ENCODE results near the gene NFATC1. TPM values are rescaled to one million over a fixed set of nuclear protein-coding genes. Genes with fewer than 3 reads are reported as not detected.

The NFATC1 gene
- total RNA-seq, 1 experiment from 2014 or later = 3.4 TPM

DNA sequence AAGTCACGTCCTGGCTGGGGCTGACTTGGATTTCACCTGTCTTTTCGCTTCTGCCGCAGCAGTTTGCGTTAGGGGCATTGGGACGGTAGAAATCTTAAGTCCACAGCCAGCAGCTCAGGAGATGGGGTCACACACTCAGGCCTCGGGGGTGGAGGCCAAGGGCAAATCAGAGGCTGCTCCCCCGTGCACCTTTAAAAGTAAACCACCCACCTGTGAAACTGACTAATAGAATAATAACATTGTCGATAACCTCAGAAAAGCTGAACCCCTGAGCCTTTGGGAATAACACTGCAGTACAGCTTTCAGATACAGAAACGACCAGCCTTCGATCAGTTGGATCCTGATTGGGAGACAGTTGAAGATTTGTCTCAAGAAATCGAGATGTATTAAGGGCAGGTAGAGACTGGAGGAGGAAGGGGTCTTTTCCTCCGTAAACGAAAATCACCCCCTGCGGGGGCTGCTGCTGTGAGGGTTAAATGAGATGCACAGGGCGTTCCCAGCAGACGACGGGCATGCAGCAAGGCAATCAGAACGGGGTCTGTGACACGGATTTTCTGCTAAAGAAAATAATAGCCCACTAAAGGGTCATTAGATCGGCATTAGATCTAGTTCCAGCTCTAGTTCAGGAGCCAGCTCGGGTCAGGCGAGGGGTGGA, 16.4 kb upstream of the NFATC1 start:
- Histone ChIP-seq H3K4me1 (replicated peaks) (peaks cover 3% of the 10 kb centered on the region; the same call in 1 of the 2 replicates), H3K9me3 (replicated peaks) (no peaks in the 10 kb centered on the region), H3K36me3 (no peaks in the 10 kb centered on the region), H3K27me3 (replicated peaks) (no peaks in the 10 kb centered on the region), H3K27ac (no peak overlapping the region), H3K4me3 (no peak overlapping the region)
- no peak for DNase-seq (ENCODE audit: low read depth in 1 of 2, low spot score in 2 of 2)

DNA sequence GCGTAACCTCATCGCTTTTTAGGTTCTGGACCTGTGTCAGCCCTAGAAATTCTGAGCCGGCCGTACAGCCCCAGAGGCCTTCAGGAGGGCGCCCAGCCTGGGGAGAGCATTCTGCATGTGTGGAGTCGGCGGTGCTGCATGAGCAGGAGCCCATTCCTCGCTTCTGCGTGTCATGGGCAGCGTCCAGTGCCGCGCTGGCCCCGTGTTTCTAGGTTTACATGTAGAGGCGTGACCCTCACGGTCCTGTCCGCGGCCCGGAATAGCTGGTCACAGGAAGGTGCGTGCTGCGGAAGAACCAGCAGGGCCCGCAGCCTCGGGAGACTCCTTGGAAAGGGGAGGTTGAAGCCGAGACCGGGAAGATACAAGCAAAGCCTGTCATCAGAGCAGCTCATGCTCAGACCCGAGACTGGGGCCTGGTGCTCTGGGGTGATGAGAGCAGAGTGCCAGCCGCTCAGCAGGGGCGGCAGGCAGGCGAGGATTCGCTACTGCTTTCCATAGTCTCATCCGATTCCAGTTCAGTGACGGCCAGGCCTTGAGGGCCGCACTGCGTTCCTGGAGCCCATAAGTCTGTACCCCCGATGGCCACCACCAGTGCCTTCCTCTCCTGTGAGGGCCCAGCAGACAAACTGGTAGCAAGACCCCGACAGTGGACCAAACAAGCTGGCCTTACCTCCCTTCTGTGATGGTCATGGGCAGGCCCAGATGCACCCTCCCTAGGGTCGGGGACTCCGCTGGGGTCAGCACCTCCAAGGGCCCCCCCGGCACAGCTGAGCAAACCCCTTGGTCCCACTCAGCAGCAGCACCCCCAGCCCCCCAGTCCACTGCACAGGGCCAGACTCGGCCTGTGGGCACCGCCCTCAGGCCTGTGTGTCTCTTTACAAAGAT, 15.6 kb upstream of the NFATC1 start:
- peak in 1 of 2 experiments; percentile 41 for DNase-seq (ENCODE audit: low read depth in 1 of 2, low spot score in 2 of 2)
- Histone ChIP-seq H3K27ac (no peak overlapping the region), H3K4me3 (no peak overlapping the region), H3K4me1 (replicated peaks) (peaks cover 3% of the 10 kb centered on the region; the same call in 1 of the 2 replicates), H3K27me3 (replicated peaks) (no peaks in the 10 kb centered on the region), H3K36me3 (no peaks in the 10 kb centered on the region), H3K9me3 (replicated peaks) (no peaks in the 10 kb centered on the region)

DNA sequence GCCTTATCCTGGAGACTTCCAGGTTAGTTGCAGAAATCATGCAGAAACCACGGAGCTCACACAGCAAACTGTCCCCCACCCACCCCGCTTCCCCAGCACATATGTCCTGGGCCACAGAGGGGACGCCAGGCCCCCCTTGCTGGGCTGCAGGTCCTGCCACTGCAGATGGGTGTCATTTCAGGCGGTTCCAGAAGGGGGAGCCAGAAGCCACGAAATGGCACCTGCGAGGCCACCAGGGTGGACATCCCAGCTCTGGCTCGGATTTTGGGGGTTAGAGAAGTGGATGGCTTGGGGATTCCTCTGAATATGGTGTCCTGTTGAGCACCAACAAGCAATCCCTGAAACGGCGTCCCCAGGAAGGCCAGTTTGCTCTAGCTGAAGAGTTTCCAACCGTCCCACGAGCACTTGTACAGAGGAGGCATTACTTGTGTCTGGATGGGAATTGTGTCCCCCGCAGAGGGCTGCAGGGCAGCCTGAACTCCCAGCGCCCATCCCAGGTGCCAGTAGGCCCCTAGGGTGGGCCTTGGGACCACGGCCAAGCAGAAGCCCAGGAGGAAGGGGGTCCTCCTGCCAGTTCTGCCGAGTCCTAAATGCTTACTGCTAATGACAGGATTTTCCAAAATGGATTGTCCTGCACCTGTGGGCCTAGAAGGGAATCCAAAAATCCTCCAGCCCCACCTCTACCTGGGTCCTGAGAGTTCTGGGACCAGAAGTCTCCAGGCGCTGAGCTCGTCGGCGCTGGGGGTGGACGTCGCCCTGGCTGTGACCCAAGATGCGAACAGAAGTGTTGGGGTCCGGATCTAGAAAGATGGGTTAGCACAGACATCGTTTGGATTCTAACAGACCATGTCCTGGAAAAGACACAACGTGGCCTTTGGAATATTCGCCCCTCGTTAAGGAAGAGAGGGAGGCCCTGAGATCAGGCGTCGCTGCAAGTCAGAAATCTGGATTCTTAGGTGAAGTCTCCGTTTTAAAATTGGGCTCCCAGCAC, 14.6 kb upstream of the NFATC1 start:
- no peaks in the 10 kb centered on the region for H3K9me3 ChIP-seq (replicated peaks)
- peak; percentile 59 to 75 for DNase-seq (ENCODE audit: low read depth in 1 of 2, low spot score in 2 of 2)
- peaks cover 3% of the 10 kb centered on the region; the same call in 1 of the 2 replicates for H3K4me1 ChIP-seq (replicated peaks)

DNA sequence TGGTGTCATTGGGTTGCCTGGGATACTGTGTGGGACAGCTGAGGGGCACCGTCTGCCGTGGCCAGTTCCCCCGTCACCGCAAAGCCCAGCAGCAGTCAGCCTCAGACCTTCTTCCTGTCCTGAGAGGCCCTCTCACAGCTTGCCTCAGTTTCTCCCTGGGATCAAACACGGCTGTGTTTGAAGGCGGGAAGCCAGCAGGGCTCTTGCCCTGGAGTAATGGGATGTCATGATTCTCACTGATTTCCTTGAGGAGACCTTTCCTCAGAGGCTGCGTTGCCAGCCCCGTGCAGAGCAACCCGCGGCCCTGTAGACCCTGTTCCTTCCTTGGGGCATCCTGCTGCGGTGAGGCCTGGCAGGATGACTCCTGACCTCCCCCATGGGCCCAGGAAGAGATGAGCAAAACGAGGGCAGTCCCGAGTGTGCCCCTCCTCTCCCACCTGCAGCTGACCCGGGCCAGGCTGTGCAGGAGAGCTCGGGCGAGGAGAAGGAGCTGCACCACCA, 13.9 kb upstream of the NFATC1 start:
- Histone ChIP-seq H3K36me3 (no peaks in the 10 kb centered on the region), H3K4me1 (replicated peaks) (peaks cover 3% of the 10 kb centered on the region; the same call in 1 of the 2 replicates), H3K4me3 (no peak overlapping the region), H3K27ac (no peak overlapping the region), H3K9me3 (replicated peaks) (no peaks in the 10 kb centered on the region), H3K27me3 (replicated peaks) (no peaks in the 10 kb centered on the region)
- peak in 1 of 2 experiments; percentile 34 for DNase-seq (ENCODE audit: low read depth in 1 of 2, low spot score in 2 of 2)

More for the DNA sequence above, 14.6 kb upstream of the NFATC1 start:
- H3K36me3 ChIP-seq = no peaks in the 10 kb centered on the region
- H3K4me3 ChIP-seq = no peak overlapping the region
- H3K27me3 ChIP-seq (replicated peaks) = no peaks in the 10 kb centered on the region
- no peak overlapping the region for H3K27ac ChIP-seq

DNA sequence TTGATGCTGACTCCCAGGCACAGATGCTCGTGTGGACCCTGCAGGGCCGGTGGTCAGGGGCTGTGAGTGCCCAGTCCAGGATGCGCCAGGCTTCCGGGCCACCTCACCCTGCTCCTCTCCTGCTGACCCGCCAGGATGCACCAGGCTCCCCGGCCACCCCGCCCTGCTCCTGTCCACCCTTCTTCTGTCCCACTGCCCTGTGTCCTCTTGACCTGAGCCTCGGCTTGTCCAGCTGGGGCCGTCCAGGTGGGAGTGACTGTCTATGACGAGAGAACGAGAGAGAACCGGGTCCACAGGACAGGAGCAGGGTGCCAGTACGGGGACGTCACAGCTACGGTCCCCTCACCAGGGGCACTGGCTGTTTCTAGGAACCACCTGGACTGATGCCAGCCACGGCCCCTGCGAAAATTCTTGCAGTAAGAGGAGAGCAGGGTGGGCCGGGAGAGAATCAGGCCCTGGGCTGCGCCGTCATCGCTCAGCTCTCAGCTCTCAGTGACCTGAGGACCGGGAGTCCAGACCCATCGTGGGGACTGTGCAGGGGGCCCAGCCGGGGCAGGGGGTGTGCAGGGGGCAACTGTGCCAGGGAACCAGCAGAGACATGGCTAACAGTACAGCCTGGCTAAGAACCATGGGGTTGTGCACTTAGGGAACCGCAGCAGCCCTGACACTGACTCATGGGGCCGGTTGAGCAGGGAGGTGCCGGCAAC, 12.9 kb upstream of the NFATC1 start:
- H3K27me3 ChIP-seq (replicated peaks) = no peaks in the 10 kb centered on the region
- no peaks in the 10 kb centered on the region for H3K36me3 ChIP-seq
- H3K9me3 ChIP-seq (replicated peaks) = no peaks in the 10 kb centered on the region
- H3K27ac ChIP-seq = no peak overlapping the region
- peaks cover 3% of the 10 kb centered on the region; the same call in 1 of the 2 replicates for H3K4me1 ChIP-seq (replicated peaks)
- H3K4me3 ChIP-seq = no peak overlapping the region
- peak in 1 of 2 experiments; percentile 40 for DNase-seq (ENCODE audit: low read depth in 1 of 2, low spot score in 2 of 2)

DNA sequence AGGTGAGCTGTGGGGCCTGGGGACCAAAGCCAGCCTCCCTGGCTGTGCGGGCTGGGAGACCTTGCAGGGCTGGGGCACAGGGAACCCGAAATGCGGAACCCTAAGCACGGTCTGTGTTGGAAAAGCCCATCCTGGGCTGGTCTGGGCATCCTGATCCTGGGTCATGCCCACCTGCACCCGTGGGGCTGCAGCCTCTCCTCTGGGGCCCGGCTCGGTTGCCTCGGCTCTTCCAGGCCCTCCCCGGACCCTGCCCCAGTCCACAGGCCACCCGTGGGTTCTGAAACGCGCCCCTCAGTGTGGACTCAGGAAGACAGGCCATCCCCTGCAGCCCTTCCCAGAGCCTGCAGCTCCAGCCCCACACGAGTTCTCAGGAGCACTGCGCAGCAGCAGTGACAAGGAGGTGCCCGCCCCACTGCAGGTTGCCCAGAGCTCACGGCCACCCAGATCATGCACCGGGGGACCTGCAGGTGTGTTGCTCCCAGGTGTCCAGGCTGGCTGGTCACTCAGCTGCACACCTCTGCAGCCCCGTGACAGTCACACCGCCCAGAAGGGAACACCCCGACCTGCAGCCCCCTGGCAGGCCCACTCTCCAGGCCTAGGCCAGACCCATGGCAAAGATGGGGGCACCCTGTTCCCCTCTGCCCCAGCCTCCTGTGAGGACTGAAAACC, 12.2 kb upstream of the NFATC1 start:
- Histone ChIP-seq H3K4me1 (replicated peaks) (peaks cover 3% of the 10 kb centered on the region; the same call in 1 of the 2 replicates), H3K4me3 (no peak overlapping the region), H3K27me3 (replicated peaks) (peaks cover 4% of the 10 kb centered on the region; the same call in 1 of the 2 replicates), H3K36me3 (no peaks in the 10 kb centered on the region), H3K9me3 (replicated peaks) (no peaks in the 10 kb centered on the region), H3K27ac (no peak overlapping the region)
- peak in 1 of 2 experiments; percentile 31 for DNase-seq (ENCODE audit: low read depth in 1 of 2, low spot score in 2 of 2)

DNA sequence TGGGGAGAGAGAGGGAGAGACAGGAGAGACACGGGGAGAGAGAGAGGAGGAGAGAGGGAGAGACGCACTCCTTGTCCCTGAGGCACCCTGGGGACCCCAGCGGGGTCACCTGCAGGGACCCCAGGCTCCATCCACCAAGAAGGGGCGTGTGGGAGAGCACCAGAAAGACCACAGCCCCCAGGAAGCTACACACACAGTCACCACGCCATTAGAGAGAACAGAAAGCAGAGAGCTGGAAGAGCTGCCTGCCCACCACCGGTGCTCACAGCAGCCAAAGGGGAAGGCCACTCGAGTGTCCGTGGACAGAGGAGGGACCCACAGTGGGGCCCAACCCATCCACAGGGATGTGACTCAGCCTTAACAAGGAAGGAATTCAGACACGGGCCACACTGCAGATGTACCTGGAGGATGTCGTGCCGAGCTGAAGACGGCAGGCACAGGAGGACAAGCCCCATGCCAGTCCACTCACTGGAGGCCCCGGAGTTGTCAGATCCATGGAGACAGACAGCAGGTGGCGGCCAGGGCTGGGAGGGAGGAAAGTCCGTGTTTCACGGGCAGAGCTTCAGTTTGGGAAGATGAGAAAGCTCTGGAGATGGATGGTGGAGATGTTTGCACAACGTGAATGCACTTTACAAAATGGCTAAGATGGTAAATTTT, 11.5 kb upstream of the NFATC1 start:
- H3K4me3 ChIP-seq = no peak overlapping the region
- peaks cover under 1% of the 10 kb centered on the region; the same call in 1 of the 2 replicates for H3K4me1 ChIP-seq (replicated peaks)
- H3K27ac ChIP-seq = no peak overlapping the region
- H3K9me3 ChIP-seq (replicated peaks) = no peaks in the 10 kb centered on the region
- DNase-seq (ENCODE audit: low read depth in 1 of 2, low spot score in 2 of 2) = peak in 1 of 2 experiments; percentile 38
- H3K27me3 ChIP-seq (replicated peaks) = peaks cover 5% of the 10 kb centered on the region; the same call in 1 of the 2 replicates
- no peaks in the 10 kb centered on the region for H3K36me3 ChIP-seq

DNA sequence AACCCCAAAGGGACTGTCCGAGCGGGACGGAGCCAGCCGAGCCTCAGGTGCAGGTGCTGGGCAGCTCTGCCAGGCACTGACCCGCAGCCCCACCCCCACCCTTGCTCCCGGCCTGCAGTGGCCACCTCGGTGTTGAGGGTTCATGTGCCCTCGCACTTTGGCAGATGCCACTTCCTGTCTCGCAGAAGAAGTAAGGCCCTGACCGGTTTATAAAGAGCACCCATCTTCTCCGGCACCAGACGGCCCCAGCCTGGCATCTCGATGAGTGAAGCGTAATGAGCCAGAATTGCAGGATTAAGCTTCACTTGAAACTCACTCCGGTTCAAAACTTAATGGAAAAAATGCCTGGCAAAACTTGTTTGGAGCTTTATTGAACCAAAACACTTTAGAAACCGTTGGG, 10.9 kb upstream of the NFATC1 start:
- Histone ChIP-seq H3K4me1 (replicated peaks) (no peaks in the 10 kb centered on the region), H3K27me3 (replicated peaks) (peaks cover 5% of the 10 kb centered on the region; the same call in 1 of the 2 replicates), H3K4me3 (no peak overlapping the region), H3K9me3 (replicated peaks) (no peaks in the 10 kb centered on the region), H3K27ac (no peak overlapping the region), H3K36me3 (no peaks in the 10 kb centered on the region)
- no peak for DNase-seq (ENCODE audit: low read depth in 1 of 2, low spot score in 2 of 2)

DNA sequence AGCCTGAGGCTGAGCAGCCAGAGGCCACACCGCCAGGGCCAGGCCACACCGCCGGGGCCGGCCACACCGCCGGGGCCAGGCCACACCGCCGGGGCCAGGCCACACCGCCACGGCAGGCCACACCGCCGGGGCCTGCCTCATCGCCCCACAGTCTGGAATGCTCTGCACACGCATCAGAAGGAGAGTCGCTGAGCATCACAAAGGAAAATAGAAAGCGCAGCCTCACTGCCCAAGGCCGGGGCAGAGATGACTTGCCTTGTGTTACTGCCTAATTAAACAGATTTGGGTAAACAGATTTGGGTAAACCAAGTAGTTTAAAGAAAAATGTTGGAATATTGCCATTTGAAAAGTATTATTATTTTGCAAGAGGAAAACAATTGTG, 10.4 kb upstream of the NFATC1 start:
- no peaks in the 10 kb centered on the region for H3K9me3 ChIP-seq (replicated peaks)
- no peak for DNase-seq (ENCODE audit: low read depth in 1 of 2, low spot score in 2 of 2)
- H3K36me3 ChIP-seq = no peaks in the 10 kb centered on the region
- no peaks in the 10 kb centered on the region for H3K4me1 ChIP-seq (replicated peaks)
- peaks cover 5% of the 10 kb centered on the region; the same call in 1 of the 2 replicates for H3K27me3 ChIP-seq (replicated peaks)
- no peak overlapping the region for H3K4me3 ChIP-seq
- H3K27ac ChIP-seq = no peak overlapping the region

DNA sequence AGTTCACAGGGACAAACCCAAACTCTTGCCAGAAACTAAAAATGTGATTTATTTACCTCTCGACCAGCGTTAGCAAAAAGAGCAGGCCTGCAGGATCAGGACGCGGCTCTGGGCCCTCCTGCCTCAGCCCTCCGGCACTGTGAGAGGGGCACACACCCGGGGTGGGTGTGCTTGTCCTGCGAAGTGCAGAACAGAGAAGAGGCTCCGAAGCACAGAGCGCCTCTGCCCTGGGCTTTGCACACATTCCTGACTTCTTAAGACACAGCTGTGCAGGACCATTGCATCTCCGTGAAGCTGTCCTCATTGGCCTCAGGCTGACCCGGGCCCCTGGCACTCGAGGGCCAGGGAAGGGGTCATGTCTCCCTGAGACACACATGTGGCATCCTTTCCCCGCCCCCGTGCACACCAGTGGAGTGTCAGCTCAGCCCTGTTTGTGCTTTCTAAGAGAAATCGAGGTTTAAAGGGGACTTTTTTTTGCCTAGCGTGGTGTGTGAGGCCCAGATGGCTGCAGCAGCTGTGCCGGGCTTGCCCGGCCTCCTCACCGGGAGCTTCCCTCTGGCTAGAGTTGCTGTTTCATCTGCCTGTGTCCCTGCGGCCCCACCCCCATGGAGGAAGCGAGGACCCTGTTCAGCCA, 9.9 kb upstream of the NFATC1 start:
- H3K36me3 ChIP-seq = no peaks in the 10 kb centered on the region
- no peak overlapping the region for H3K27ac ChIP-seq
- peaks cover 5% of the 10 kb centered on the region; the same call in 1 of the 2 replicates for H3K27me3 ChIP-seq (replicated peaks)
- H3K4me3 ChIP-seq = no peak overlapping the region
- H3K4me1 ChIP-seq (replicated peaks) = no peaks in the 10 kb centered on the region
- no peaks in the 10 kb centered on the region for H3K9me3 ChIP-seq (replicated peaks)
- DNase-seq (ENCODE audit: low read depth in 1 of 2, low spot score in 2 of 2) = peak in 1 of 2 experiments; percentile 38

DNA sequence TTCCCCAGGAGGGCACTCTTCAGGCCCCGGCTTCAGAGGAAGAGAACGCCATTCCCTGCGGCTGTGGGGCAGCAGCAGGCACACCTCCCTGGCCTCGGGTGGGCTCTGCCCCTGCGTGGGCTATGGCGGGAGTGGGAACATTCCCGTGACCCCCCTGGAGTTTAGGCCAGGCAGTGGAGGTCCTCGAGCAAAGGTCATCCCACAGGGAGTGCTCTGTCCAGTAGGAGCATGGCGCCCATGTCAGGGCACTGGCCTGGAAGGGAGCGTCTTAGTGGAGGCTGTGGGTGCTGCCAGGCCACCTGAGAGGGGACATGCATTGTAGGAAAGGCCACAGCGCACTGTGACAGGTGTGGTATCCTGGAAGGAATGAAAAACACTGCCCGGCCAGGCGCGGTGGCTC, 9.2 kb upstream of the NFATC1 start:
- Histone ChIP-seq H3K4me3 (no peak overlapping the region), H3K4me1 (replicated peaks) (no peaks in the 10 kb centered on the region), H3K9me3 (replicated peaks) (no peaks in the 10 kb centered on the region), H3K36me3 (no peaks in the 10 kb centered on the region), H3K27ac (no peak overlapping the region), H3K27me3 (replicated peaks) (peaks cover 5% of the 10 kb centered on the region; the same call in 1 of the 2 replicates)
- DNase-seq (ENCODE audit: low read depth in 1 of 2, low spot score in 2 of 2) = peak in 1 of 2 experiments; percentile 39
